T-helper 2 cell (primary cell): ENCODE measurements around the gene SET.

ENCODE experiments used
- DNase-seq, 5 experiments: peaks; one replicate each; pipeline versions ENCODE4 v3.0.0 to v3.0.0-alpha.2; 2012 to 2022

Gene SET

DNA sequence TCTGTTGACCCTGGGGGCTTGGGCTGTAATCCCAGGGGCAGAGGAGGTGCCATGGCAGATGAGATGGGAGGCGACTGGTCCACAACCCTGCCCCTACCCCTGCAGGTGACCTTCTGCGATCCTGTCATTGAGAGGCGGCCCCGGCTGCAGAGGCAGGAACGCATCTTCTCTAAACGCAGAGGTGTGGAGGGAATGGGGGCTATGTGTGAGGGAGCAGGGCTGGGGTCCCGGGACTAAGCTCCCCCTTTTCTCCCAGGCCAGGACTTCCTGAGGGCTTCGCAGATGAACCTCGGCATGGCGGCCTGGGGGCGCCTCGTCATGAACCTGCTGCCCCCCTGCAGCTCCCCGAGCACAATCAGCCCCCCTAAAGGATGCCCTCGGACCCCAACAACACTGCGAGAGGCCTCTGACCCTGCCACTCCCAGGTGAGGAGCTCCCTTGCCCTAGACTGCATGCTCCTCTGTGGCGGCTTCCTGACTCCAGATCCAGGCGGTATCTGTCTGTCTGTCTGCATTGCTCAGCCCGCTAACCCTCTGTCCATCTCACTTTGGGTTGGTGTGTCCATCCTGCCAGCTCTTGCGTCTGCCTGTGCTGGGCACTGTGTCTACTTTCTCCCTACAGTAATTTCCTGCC is 25.0 kb downstream of the SET start:
- DNase-seq, result no peak

DNA sequence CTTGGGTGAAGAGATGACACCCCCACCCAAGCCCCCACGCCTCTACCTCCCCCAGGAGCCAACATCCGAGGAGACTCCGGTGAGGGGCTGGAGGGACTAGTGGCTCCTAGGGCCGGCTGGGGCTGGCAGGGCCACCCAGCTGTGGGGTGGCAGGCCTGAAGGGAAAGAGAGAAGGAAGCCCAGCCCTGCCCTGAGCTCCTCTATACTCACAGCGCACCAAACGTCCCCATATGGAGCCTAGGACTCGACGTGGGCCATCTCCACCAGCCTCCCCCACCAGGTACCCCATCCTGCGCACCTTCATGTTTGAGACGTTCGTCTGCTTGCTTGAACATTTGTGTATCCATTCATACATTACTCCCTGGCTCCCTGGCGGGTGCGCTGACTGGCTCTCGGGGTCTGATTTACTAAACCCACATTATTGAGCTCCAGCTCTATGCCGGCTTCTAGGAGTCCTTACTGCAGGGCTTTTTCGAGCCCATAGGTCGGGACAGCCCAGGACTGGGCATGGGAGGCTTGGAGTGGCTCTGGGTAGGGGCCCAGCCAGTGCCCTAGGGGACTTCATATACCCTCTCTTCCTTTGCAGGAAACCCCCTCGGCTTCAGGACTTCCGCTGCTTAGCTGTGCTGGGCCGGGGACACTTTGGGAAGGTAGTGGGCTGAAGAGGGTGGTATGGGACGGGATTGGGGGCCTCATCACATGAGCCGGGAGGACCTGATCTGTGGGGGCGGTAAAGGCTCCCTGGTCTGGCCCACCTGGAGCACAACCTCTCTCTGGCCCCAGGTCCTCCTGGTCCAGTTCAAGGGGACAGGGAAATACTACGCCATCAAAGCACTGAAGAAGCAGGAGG is 25.8 kb downstream of the SET start:
- DNase-seq, result no peak

DNA sequence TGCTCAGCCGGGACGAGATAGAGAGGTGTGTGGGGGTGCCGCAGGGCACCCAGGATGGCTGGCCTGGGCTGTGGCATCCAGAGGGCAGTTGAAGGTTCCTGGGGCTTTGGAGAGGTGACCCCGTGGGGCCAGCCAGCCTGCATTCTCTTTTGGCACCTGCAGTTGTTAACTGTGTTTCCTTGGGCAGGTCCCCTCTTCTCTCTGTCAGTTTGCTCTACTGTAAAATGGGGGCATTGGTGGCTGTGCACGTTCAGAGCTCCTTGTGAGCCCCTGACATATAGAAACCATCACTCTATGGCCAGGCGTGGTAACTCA is 26.4 kb downstream of the SET start:
- DNase-seq, result no peak

DNA sequence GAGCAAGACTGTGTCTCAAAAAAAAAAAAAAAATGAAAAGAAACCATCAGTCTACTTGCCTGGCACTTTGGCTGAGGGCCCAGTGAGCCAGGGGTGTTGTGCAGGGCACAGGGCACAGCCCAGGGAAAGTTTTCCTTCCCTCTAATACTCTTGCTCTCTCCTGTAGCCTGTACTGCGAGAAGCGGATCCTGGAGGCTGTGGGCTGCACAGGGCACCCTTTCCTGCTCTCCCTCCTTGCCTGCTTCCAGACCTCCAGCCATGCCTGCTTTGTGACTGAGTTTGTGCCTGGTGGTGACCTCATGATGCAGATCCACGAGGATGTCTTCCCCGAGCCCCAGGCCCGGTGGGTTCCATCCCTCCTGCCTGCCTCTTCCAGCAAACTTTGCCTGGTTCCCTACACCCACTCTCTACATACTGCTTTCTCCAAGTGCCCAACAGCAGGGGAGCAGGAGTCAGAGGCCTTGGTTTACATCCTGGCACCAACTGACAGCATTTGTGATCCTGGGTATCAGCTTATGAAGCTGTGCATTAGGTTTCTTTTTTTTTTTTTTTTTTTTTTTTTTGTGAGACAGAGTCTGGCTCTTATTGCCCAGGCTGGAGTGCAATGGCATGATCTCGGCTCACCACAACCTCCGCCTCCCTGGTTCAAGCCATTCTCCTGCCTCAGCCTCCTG is 27.7 kb downstream of the SET start:
- no peak for DNase-seq

DNA sequence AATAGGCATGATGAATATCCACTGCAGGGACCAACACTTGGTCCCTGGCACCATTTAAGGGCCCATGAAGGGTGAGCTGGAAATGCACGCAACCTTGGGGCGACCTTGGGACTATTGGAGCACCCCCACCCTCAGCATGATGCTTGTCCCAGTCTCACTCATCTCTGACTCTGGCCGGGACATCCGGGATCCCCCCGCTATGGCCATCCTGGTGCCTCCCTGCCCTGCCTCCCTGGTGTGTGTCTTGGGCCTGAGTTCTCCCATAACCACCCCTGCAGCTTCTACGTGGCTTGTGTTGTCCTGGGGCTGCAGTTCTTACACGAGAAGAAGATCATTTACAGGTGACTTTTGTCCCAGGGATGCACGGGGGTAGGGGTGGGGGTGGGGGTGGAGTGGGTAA is 29.0 kb downstream of the SET start:
- no peak for DNase-seq

DNA sequence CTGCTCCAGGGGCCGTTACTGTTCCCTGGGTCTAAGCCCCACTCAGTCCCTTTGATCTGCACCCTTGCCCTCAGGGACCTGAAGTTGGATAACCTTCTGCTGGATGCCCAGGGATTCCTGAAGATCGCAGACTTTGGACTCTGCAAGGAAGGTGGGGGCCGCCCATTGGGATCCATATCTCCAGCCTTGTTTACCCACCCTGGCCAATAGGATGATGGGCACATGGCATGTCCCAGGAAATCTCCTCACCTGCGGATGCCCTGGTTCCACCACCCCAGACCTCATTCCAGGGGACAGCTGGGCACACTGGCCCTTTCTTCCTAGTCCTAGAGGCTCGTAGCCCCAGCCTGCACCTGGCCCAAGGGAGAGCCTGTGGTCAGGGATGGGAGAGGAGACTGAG is 29.5 kb downstream of the SET start:
- DNase-seq, result no peak

DNA sequence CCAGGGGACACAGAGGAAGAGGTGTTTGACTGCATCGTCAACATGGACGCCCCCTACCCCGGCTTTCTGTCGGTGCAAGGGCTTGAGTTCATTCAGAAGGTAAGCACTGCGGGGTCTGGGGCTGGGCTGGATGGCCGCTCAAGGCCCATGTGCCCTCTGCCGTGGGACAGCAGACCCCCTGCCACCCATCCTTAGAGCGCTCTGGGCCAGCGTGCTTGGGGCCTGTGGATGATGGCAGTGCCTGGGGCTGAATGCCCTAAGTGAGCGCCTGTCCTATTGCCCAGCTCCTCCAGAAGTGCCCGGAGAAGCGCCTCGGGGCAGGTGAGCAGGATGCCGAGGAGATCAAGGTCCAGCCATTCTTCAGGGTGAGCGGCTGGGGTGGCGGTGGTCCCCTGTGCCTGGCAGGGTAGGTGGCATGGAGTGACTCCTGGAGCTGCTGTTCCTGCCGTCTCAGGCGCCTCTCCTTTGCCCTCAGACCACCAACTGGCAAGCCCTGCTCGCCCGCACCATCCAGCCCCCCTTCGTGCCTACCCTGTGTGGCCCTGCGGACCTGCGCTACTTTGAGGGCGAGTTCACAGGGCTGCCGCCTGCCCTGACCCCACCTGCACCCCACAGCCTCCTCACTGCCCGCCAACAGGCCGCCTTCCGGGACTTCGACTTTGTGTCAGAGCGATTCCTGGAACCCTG is 31.0 kb downstream of the SET start:
- DNase-seq, result no peak

DNA sequence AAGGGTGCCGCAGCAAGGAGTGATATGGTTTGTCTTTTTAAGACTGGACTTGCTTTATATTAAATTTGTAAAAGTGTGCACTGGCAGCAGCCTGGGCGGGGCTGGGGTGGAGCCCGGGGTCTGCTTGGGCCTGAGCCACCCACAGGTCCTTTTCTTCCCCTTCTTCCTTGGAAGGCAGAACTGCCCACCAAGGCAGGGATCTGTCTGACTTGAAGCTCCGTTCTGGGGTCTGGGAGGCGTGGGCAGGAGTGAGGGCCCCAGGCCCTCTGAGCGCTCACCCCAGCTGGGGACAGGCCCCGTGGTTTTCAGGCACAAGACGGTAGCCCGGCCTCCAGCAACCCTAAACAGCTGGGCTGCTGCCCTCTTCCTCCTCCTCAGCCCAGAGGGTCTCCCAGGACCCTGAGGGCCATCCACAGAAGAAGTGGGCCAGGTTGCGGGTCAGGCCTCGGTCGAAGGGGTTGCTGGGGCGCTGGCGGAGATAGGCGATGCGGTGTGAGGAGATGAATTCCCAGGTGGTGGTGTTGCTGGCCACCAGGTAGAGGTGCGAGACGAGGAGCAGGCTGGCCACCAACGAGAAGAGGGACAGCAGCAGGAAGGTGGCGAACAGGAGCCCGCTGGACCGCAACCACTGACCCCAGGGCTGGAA is 31.9 kb downstream of the SET start:
- DNase-seq, result no peak

DNA sequence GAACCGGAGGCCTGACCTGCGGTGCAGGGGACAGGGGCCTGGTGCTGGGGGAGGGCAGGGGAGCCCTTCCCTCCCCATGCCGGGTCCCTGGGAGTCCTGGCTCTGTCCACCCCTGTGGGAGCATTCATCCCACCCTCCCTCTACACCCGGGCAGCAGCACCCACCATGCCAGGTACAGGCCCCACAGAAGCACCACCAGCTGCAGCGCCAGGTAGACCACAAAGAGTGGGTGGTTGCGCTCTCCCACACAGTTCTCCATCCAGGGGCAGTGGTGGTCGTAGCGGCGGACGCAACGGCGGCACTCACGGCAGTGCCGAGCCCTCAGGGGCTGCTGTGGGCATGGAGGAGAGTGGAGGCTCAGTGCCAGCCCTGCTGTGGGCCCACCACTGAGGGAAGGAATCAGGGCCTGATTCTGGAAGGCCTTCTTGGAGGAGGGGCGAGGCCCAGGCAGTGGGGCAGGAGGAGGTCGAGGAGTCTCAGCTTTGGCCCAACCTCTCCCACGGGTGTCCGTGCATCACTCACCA is 32.5 kb downstream of the SET start:
- DNase-seq, result no peak

DNA sequence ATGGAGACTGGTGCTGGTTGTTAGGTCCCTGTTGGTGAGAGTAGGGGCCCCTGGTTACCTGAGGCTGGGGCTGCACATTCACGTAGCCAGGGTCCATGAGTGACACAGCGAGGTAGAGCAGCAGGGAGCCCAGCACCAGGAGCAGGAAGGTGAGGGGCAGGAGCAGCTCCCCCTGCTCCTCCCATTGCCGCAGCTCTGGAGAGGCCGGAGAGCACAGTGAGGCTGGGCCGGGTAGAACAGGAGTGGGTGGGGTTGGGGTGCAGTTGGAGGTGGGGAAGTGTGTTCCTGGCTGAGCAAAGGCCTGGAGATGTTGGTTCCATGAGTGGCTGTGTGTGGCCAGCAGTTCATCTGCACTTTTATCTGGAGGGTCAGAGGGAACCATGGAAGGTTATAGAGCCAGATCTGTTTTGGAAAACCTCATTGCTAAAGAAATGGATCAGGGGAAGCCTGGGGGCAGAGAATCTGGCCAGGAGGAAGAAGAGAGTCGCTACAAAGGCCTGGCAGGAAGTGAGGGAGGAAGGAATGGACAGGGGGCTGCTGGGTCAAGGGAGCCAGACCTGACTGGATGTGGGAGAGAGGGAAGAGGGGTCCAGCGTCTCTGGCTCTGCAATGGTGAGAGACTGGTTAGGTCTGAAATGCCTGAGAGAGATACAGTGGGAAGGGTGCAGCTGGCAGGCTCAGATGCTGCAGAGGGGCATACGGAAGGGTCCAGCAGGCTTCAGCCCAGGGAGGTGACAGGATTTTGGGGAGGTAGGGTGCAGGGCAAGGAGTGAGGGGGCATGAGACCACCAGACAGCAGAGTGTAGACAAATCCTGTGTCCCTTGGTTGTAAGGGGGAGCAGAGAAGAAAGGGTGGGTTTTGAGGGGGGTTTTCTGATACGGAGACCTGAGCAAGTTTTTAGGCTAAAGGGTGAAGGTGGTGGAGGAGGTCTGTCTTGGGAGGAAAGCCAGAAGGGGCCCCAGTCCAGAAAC is 33.6 kb downstream of the SET start:
- DNase-seq, result no peak

DNA sequence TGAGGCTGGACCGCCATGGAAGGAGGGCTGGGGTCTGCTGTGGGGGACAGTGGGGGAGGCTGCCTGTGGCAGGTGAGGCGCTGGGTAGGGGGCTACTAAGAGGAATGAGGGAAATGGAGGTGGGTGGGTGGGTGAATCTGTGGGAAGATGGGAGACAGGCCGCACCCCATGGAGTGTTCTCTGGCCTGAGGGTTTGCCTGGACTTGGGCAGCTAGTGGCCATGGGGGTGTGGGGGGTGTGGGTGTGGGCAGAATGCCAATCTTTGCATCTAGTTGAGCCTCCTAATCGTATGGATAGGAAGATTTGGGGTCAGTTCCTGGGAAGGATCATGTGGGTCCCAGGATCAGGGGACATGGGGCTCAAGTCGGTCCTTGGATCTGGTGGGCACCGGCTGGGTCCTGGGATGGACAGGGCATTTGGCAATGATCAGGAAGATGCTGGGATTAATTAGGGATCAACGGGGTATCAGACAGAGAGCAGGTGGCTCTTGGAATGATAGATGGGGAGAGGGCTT is 34.4 kb downstream of the SET start:
- DNase-seq, result no peak

DNA sequence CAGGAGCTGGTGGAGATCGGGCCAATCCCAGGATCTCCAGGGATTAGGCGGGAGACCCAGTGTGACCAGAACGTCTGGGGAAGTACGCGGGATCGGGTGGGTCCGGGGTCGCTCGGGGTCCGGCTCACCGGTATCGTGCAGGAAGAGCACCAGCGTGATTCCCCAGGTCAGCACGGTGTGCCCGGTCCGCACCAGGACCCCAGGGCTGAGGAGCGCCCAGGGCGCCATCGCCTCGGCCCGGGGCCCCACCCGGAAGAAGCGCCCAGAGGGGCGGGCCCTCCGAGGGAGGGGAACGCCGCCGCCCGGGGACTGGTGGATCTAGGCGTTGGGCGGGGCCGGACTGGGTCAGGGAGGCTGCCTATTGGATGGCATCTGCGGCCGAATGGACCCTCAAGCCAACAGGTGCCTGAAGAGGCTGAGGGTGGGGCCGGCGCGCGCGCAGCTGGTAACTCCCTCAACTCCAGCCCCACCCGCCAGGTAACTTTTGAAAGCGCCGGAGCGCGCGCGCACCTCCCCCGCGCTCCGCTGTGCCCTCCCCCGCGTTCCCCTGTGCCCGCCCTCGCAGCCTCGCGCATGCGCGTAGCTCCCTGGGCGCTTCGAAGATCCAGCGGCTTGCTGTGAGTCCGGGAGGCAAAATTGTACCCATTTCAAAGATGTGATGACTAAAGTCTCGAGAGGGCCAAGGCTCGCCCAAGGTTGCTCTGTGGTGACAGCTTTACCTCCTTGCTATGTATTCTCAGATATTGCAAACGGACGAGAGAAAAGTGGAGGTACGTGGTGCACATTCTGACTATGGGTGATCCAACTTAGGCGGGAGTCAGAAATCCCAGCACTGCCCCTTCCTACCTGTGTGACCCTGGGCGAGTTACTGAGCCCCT is 35.1 kb downstream of the SET start, which contains the start of gene ZDHHC12:
Gene ZDHHC12, minus strand, starts transcription at position 262 of the 878 bp plus-strand sequence. Its CDS starts 34 bp downstream, at position 228.
- peak; percentile 98 to 100 (median 99) for DNase-seq

DNA sequence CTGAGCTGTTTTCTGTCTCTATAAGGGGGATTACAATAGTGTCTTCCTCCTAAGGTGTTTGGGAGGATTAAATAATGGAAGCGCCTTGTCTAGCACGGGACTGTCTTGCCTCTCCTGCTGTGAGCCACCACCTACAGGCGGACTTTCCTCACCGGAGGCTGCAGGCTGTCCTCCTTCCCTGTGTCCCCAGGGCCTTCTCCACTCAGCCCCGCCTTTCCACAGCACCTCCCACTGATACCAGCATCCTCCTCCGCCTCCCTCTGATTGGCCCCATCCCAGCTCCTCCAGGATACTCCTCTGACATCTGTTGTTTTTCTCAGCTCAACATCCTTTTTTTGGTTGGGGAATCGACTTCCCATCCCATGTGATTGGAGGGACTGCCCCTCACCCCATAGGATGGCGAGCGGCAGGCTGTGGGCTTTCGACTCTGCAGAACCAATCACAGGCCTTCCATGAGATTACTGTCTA is 35.8 kb downstream of the SET start:
- DNase-seq, result peak in 3 of 5 experiments; percentile 18 to 74 (median 33)

DNA sequence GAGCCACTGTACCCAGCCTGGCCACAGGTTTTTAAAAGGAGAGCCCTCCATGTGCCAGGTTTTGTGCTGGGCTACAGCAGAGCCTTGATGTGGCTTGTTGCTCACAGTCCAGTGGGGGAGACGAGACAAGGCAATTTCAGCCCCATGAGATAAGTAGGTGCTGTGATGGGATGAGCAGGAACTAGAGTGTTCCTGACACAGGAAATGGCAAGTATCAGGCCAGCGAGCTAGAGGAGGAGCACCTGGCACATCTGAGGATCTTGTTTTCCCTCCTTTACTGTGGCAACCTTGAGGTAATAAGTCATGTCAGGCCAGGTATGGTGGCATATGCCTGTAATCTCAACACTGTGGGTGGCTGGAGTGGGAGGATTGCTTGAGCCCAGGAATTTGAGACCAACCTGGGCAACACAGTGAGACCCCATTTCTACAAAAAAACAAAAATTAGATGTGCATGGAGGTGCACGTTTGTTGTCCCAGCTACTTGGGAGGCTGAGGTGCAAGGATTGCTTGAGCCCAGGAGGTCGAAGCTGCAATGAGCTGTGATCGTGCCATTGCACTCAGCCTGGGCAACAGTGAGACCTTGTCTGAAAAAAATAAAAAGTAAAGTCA is 38.7 kb downstream of the SET start:
- DNase-seq, result no peak

DNA sequence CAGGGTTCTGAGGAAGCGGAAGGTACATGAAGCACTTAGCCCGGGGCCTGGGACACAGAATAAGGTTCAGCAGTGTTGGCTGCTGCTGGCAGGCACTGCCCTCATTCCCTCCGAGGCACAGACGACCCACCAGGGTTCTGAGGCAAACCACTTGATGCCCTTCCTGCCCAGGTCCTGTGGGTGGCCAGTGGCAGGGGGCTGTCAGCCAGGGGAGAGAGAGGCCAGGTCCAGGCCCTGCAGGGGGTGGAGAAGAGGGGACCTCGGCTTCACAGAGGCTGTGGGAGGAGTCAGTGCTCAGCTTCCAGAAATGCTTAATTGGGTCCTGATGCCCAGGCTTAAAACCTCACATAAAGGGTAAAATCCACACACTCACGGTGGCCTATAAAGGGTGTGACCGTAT is 39.3 kb downstream of the SET start:
- no peak for DNase-seq

DNA sequence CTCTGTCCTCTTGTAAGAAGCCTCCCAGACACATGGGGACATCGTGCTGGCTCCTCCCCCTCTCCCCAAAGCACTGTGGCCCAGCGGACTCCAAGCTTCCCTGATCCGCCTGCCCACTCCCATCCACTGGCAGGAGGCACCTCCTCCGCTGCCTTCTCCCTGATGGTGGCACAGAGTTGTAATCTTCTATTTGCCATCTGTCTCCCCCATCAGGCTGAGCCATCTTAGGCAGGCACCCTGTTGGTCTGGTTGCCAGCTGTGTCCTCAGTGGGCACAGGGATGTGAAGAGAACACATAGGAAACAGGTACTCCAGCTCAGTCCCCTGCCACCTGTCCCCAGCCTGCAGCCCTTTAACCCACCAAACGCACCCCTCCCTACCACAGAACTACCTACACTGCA is 40.3 kb downstream of the SET start:
- no peak for DNase-seq

DNA sequence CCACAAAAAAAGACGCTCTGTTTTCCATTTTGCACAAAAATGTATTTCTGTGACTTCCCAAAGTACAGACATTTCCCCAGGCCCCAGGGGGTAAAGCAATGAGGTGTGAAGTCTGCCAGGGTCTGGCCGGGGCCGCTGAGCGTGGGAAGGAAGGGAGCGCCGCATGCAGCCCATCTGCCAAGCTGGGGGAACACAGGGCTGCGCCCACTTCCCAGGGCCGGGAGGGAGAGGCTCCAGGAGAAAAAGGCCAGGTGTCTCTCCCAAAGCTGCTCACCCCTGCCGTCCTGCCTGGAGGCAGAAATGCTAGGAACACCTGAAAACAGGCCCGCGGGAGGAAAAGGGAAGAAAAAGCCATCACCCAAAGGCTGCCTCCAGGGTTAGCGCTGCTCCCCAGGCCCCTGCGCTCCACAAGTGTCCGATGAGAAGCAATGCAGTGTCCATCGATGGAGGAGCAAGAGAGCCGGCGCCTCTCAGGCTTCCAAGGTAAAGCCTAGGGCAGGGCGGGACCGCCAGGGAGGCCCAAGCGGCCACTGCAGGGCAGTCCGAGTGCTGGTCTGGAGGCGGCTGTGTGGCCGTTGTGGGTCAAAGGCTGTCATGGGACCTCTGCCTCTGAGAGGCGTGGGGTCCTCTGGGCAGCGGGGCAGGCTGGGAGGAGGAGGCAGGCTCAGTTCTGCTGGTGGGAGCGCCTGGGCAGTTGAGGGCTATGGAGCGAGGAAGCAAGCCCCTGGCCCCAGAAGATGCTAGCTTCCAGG is 40.9 kb downstream of the SET start:
- DNase-seq, result no peak

DNA sequence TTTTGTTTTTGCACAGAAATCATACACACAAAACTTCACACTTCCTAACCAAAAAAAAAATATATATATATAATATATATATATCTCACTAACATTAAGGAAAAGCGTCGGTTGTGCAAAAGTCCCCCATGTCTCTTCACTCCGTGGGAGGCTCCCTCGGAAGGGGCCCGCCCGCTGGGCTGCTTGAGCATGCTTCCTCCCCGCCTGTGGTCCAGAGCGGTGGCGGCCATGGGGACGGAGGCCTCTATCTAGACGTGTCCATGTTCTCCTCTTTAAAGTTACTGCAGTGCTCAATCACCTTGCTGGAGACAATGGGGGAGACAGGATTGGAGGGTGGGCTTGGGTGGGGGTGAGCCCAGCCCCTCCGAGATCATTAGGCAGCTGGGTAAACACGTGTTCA is 42.1 kb downstream of the SET start:
- no peak for DNase-seq

DNA sequence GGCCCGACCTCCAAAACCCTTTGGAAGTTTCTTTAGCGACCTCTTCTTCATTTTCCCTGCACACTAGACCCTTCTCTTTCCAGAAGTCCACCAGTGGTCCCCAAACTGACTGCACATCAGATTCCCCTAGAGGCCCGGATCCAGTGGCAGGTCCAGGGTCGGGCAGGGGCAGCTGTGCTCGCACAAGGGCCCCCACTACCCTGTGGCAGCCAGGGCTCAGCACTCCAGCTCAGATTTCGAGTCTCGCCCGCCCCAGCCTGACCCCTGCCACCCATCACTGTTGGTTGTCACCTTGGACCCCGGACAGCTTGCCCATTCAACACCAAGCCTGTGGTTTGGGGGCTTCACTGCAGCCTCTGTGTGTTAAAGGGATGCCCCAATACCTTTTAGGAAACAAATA is 42.7 kb downstream of the SET start:
- no peak for DNase-seq
